Erythroblast (primary cell): ENCODE measurements around the gene STRA8.

ENCODE experiments used
- GATA1 ChIP-seq: IDR thresholded peaks from 2 replicates; pipeline ENCODE4 v1.6.1; 2011; ENCODE audit warnings: low read depth, mild to moderate bottlenecking, control low read depth, low read length, moderate library complexity
- POLR2A ChIP-seq: IDR thresholded peaks from 2 replicates; pipeline ENCODE4 v1.6.1; 2011; ENCODE audit warnings: mild to moderate bottlenecking, low read length

DNA sequence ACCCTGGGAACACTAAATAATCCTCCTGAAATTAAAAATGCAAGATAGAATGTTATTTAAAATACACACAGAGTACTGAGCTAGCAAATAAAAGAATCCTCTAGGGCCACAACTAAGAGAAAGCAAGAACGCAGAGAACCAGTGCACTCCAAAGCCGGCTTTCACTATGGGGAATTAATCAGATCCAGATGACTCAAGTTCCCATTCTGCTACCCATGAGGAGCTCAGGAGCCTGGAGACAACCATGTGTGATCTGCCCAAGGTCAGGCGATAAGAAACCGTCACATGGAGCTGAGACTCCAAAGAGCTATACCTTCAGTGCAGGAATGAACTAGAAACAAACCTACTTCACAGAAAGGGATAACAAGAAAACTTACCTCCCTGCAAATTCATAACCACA, 43.7 kb upstream of the STRA8 start:
- TF ChIP-seq POLR2A (no peak), GATA1 (no peak)
